ENCODE results near the gene COL6A2. TPM values are rescaled to one million over a fixed set of nuclear protein-coding genes. Genes with fewer than 3 reads are reported as not detected.

COL6A2 gene
- total and polyA plus RNA-seq, 2 of the 4 experiments (the other 2 are of a cell fraction), result 208 to 1,065 TPM

DNA sequence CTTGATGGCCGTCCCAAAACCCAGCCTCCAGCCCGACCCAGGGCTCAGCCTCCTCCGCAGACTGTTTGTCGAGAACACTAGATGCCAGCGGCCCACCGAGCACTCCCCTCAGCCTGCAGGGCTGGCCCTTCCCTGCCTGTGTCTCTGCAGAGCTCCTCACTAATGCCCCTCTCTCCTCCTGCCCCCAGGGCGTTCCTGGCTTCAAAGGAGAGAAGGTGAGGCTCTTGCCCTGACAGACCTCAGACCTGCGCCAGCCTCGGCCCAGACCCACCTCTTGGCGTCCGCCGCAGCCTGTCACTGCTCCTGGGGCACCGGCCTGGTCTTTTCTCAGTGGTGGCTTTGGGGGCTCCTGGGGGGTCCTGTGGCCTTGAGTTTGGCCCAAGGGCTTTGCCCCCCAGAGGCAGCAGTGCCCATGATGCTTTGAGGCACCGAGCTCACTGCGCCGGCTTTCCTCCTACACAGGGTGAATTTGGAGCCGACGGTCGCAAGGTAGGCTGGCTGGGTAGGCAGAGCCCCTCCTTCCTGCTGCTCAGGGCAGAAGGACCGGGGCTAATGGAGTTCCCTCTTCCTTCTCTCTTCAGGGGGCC is 18.4 kb downstream of the COL6A2 start:
- Histone ChIP-seq H3K79me1 (ENCODE audit: low read depth in 1 of 2, low read length in 2 of 2) (peaks cover 30 to 92% of the 10 kb centered on the region in 2 experiments), H3K9me1 (ENCODE audit: insufficient read depth, low read length) (peaks cover 5% of the 10 kb centered on the region; the same call in 1 of the 2 replicates), H2AFZ (replicated peaks; ENCODE audit: low read length, poor library complexity) (no peak overlapping the region), H2BK5ac (ENCODE audit: low read depth, low read length, poor library complexity, severe bottlenecking) (no peak overlapping the region), H3K14ac (replicated peaks; ENCODE audit: low read depth, low read length) (no peak overlapping the region), H3K4me2 (ENCODE audit: low read depth, low read length) (no peak overlapping the region), H4K5ac (ENCODE audit: low read depth, low read length) (no peak overlapping the region), H2BK20ac (ENCODE audit: low read depth, low read length) (no peak overlapping the region), H3K4me1 (ENCODE audit: control insufficient read depth, insufficient read depth, low read length) (peaks cover 2% of the 10 kb centered on the region; the same call in 1 of the 2 replicates), H3K18ac (ENCODE audit: low read depth, low read length) (no peak overlapping the region), H3K9ac (ENCODE audit: low read depth, low read length) (no peak overlapping the region), H3K4ac (ENCODE audit: low read depth, low read length) (no peak overlapping the region), H3K36me3 (ENCODE audit: control insufficient read depth, insufficient read depth, low read length) (peaks cover 94% of the 10 kb centered on the region), H4K91ac (ENCODE audit: insufficient read depth, low read depth, low read length) (no peak overlapping the region), H4K20me1 (ENCODE audit: insufficient read depth, low read length) (peaks cover 82% of the 10 kb centered on the region), H3K4me3 (ENCODE audit: insufficient read depth, low read depth, low read length) (no peak overlapping the region), H3K56ac (ENCODE audit: extremely low read depth, insufficient read depth, low read length) (no peak overlapping the region), H2AK9ac (replicated peaks; ENCODE audit: low read depth, low read length, poor library complexity) (no peak overlapping the region), H2BK120ac (ENCODE audit: low read depth, low read length) (no peak overlapping the region), H2BK15ac (ENCODE audit: low read depth, low read length) (no peak overlapping the region), H3K27me3 (ENCODE audit: control insufficient read depth, insufficient read depth, low read length) (no peaks in the 10 kb centered on the region), H3K23ac (ENCODE audit: low read depth, low read length) (no peak overlapping the region), H2AK5ac (ENCODE audit: low read depth, low read length) (no peak overlapping the region), H3K27ac (ENCODE audit: insufficient read depth, low read length) (peak overlapping the region; percentile 26; the same call in 1 of the 2 replicates), H3K9me3 (ENCODE audit: control insufficient read depth, insufficient read depth, low read length) (peaks cover 5% of the 10 kb centered on the region), H4K8ac (ENCODE audit: low read depth in 2 of 2, low read length in 2 of 2) (peak overlapping the region in 1 of 2 experiments; percentile 76; a peak in 1 of 4 replicates)
- POLR2A ChIA-PET (ENCODE audit: unreplicated experiment), result interaction anchor here (1.1 kb wide), 1 partner anchor 115 kb away, joined by 3 read pairs; no protein-coding TSS in a partner anchor
- CTCF ChIA-PET, result no interaction called here
- WGBS, 2 experiments (ENCODE audit: extremely low coverage in 2 of 2, insufficient read length in 1 of 2), result 95% methylated on average over 11 of the region's 20 CpGs; no CpG with 5 or more reads in 1 of the 2 experiments
- no TSS peak for BruUV-seq (replicated peaks)
- DNase-seq, result no peak
- dilution Hi-C loops (cut with HindIII; ENCODE audit: low sequenced_read_pairs, unreplicated experiment) (no loop called here), in situ Hi-C loops (cut with MboI; ENCODE audit: low sequenced_read_pairs) (no loop called here), intact Hi-C loops (cut with micrococcal nuclease) (no loop called here)
- TF ChIP-seq FOS (IDR thresholded peaks at IDR 0.05; ENCODE audit: low read depth, low read length) (no peak), BHLHE40 (IDR thresholded peaks at IDR 0.05; ENCODE audit: low read depth, low read length) (no peak), MAZ (IDR thresholded peaks at IDR 0.05; ENCODE audit: borderline replicate concordance, low read depth, low read length) (no peak), RCOR1 (IDR thresholded peaks at IDR 0.05; ENCODE audit: insufficient replicate concordance, low read length) (no peak), CHD1 (IDR thresholded peaks at IDR 0.05; ENCODE audit: low read depth, low read length) (no peak)
- TF ChIP-seq, protein P1, sequence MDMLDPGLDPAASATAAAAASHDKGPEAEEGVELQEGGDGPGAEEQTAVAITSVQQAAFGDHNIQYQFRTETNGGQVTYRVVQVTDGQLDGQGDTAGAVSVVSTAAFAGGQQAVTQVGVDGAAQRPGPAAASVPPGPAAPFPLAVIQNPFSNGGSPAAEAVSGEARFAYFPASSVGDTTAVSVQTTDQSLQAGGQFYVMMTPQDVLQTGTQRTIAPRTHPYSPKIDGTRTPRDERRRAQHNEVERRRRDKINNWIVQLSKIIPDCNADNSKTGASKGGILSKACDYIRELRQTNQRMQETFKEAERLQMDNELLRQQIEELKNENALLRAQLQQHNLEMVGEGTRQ (IDR thresholded peaks at IDR 0.05; ENCODE audit: low read depth, low read length), result no peak
- no peak for ATAC-seq (ENCODE audit: low read depth)
